Measurements from ENCODE around the gene ASB9. TPM values are rescaled to one million over a fixed set of nuclear protein-coding genes. Genes with fewer than 3 reads are reported as not detected.
"Not testable (repeated sequence)": the region's sequence is repeated elsewhere in the genome, so short reads cannot be mapped to it uniquely, and the experiment has no call there.

The ASB9 gene
- total RNA-seq, 2 donors from 2014 or later: not detected

DNA sequence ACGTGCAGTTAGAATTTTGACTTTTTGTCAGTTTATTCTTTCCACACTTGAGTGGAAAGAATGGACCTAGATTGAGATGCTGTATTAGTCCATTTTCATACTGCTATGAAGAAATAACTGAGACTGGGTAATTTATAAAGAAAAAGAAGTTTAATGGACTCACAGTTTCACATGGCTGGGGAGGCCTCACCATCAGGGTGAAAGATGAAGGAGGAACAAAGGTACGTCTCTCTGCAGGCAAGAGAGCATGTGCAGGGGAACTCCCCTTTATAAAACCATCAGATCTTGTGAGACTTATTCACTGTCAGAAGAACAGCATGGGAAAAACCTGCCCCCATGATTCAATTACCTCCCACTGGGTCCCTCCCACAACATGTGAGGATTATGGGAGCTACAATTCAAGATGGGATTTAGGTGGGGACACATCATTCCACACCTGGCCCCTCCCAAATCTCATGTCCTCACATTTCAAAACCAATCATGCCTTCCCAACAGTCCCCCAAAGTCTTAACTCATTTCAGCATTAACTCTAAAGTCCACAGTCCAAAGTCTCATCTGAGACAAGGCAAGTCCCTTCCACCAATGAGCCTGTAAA is 71.2 kb downstream of the ASB9 start:
- DNase-seq (ENCODE audit: low spot score); H3K9me3 Mint-ChIP-seq; H3K36me3 Mint-ChIP-seq; ATAC-seq; H3K4me3 Mint-ChIP-seq; H3K27me3 Mint-ChIP-seq; H3K27ac Mint-ChIP-seq: not testable (repeated sequence)
- H3K4me1 Mint-ChIP-seq (ENCODE audit: low read depth in 2 of 2): peaks cover 11 to 24% of the 10 kb centered on the region in 2 donors

DNA sequence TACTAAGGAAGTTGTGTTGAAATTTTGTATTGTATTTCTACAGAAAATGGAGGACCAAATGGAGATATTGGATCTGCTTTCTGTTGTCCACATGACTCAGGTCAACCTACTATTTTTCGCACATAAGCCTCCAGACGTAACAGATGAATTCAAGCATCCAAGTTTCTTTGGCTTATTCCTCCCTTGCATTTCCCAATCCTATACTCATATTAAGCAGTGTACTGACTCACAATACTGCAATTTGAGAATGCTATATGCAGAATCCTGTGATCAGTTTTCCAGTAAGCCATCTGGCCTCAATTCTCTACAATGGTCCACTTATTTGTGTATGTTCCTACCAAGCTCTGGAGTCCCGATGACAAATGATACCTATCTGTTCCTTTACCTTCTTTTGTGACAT is 75.7 kb downstream of the ASB9 start:
- peaks cover 4 to 11% of the 10 kb centered on the region in 2 donors for H3K27me3 Mint-ChIP-seq
- H3K4me3 Mint-ChIP-seq: no peak overlapping the region
- DNase-seq (ENCODE audit: low spot score): no peak
- no peaks in the 10 kb centered on the region for H3K4me1 Mint-ChIP-seq (ENCODE audit: low read depth in 2 of 2)
- no peak overlapping the region for H3K27ac Mint-ChIP-seq
- H3K36me3 Mint-ChIP-seq: no peaks in the 10 kb centered on the region
- no peaks in the 10 kb centered on the region for H3K9me3 Mint-ChIP-seq
- ATAC-seq: no peak

Other genes with a start within 250 kb of the ASB9 start
- gene ASB11, start 45.6 kb upstream of the ASB9 start, total RNA-seq: not detected
- 10 to 100 TPM; 26.7 to 26.8 TPM for gene PIGA, start 65.4 kb upstream of the ASB9 start, total RNA-seq
- not detected for gene VEGFD, start 114.3 kb upstream of the ASB9 start, total RNA-seq
- gene PIR, start 223.2 kb upstream of the ASB9 start, total RNA-seq: 1 to 10 TPM; 4.9 to 5.4 TPM
- gene BMX, start 230.7 kb upstream of the ASB9 start, total RNA-seq: 1 to 10 TPM in 1 of 2 donors, not detected in 1; 1.0 TPM

Data from natural killer cell treated with Interleukin-12 subunit alpha and Interleukin-12 subunit beta and Interleukin-15 and Interleukin-18, amount 100 ng/mL, for 72 hours (primary cell).